ENCODE results near the gene ADSS2.
"Not testable (repeated sequence)": the region's sequence is repeated elsewhere in the genome, so short reads cannot be mapped to it uniquely, and the experiment has no call there.

ADSS2 gene

DNA sequence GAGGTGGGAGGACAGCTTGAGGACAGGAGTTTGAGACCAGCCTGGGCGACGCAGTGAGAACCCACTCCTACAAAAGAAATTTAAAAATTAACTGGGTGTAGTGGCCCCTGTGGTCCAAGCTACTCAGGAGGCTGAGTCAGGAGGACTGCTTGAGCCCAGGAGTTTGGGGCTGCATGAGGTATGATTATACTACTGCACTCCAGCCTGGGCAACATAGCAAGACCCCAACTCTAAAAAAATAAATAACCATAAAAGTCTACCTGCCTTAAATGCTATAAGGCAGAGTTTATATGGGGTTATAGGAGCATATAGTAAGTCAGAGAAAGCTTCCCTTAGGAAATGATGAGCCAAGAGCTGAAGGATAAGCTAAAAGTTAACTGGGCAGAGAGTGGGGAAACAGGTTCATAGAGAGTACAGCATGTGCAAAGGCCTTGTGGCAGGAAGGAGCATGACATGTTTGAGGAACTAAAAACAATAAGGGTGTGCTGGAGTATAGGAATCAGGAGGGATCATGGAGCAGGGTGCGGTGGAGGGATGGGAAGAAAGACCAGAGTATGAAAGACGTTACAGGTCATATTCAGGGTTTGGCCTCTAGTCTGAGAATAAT, 68.3 kb downstream of the ADSS2 start:
- H3K4me1 ChIP-seq (ENCODE audit: control insufficient read depth, insufficient read depth, low read length, poor library complexity, severe bottlenecking) = peaks cover 8% of the 10 kb centered on the region
- H3K27ac ChIP-seq (ENCODE audit: low read depth, low read length, severe bottlenecking) = no peak overlapping the region
- H3K9me3 ChIP-seq (ENCODE audit: control insufficient read depth, low read length) = no peaks in the 10 kb centered on the region
- no peak overlapping the region for H3K4me3 ChIP-seq (ENCODE audit: extremely low read depth, insufficient read depth, low read length, poor library complexity, severe bottlenecking)
- 91 to 100% methylated on average over 2 of the region's 4 CpGs for WGBS, 2 experiments (ENCODE audit: insufficient coverage in 2 of 2)
- no peaks in the 10 kb centered on the region for H3K36me3 ChIP-seq (ENCODE audit: control insufficient read depth, insufficient read depth, low read length)

DNA sequence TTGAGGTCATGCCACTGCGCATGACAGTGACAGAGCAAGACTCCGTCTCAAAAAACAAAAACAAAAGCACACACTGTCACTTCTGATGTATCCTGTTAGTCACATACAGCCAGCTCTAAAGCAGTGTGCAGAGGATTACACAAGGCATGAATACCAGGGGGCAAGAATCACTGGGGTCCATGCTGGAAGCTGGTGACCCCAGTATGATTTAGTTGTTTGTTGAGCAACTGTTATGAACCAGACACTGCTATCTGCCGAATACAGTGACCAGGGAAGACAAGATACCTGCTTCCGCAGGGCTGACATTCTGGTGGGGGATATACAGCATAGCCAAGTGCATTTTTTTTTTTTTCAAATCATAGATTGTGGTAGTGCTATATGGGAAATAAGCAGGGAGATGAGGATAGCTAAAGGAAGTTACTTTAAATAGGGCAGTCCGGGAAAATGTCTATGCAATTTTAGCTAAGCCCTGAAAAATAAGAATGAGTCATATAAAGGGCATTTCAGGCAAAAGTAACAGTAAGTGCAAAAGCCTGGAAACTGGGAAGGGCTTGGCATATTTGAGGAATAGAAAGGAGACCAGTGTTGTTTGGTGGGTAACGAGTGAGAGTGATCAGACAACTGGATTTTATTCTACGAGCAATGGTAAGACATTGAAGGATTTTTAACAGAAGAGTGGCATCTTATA, 69.7 kb downstream of the ADSS2 start:
- H3K9me3 ChIP-seq (ENCODE audit: control insufficient read depth, low read length) = no peaks in the 10 kb centered on the region
- no peaks in the 10 kb centered on the region for H3K36me3 ChIP-seq (ENCODE audit: control insufficient read depth, insufficient read depth, low read length)
- H3K4me1 ChIP-seq (ENCODE audit: control insufficient read depth, insufficient read depth, low read length, poor library complexity, severe bottlenecking) = peaks cover 8% of the 10 kb centered on the region
- peak overlapping the region; percentile 85 for H3K27ac ChIP-seq (ENCODE audit: low read depth, low read length, severe bottlenecking)
- H3K4me3 ChIP-seq (ENCODE audit: extremely low read depth, insufficient read depth, low read length, poor library complexity, severe bottlenecking) = no peak overlapping the region
- WGBS, 2 experiments (ENCODE audit: insufficient coverage in 2 of 2) = 91 to 94% methylated on average over 5 of the region's 7 CpGs

DNA sequence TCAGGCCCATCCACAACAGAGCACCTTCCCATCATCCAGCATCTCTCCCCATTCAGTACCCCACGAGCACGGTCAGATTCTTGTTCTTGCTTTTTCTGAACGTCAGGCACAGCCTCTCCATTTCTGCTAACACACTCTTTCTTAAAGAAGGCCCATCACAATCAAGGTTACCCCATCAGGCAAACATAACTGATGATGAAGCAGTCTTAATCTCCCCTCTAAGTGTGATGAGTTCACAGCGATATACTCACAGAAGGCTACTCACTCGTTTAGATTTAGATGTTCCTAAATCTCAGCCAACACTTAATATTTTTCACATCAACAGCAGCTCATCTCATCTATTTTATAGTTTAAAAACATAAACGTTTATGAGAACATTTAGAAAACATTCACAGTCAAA, 75.6 kb downstream of the ADSS2 start:
- no peaks in the 10 kb centered on the region for H3K9me3 ChIP-seq (ENCODE audit: control insufficient read depth, low read length)
- WGBS, 2 experiments (ENCODE audit: insufficient coverage in 2 of 2) = 86 to 92% methylated on average over 5 of the region's 6 CpGs
- no peak overlapping the region for H3K27ac ChIP-seq (ENCODE audit: low read depth, low read length, severe bottlenecking)
- no peaks in the 10 kb centered on the region for H3K4me1 ChIP-seq (ENCODE audit: control insufficient read depth, insufficient read depth, low read length, poor library complexity, severe bottlenecking)
- H3K36me3 ChIP-seq (ENCODE audit: control insufficient read depth, insufficient read depth, low read length) = no peaks in the 10 kb centered on the region
- H3K4me3 ChIP-seq (ENCODE audit: extremely low read depth, insufficient read depth, low read length, poor library complexity, severe bottlenecking) = no peak overlapping the region

DNA sequence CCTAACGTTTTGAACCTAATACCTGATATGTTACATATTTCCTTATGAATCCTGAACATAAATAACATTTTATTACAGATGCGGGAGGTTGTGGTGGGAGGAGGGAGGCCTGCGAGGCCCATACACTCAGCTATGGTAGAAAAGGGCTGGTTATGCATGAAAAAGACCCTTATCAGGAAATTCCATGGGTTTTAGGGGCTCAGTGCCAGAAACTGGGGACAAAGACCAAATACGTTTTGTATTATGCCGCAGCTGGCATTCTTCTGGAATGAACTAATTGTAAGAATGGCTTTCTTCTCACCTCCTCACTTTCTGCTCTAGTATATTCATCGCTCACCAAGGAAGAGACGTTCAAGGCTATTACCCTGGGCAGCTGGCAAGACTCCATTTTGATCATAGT, 76.7 kb downstream of the ADSS2 start:
- WGBS, 2 experiments (ENCODE audit: insufficient coverage in 2 of 2) = 93 to 98% methylated on average over 4 to 6 of the region's 7 CpGs

GRCh38 chr1:244374484-244374883, 77.2 kb downstream of the ADSS2 start:
- not testable (repeated sequence) for H3K36me3 ChIP-seq (ENCODE audit: control insufficient read depth, insufficient read depth, low read length); H3K4me3 ChIP-seq (ENCODE audit: extremely low read depth, insufficient read depth, low read length, poor library complexity, severe bottlenecking); H3K27ac ChIP-seq (ENCODE audit: low read depth, low read length, severe bottlenecking); H3K4me1 ChIP-seq (ENCODE audit: control insufficient read depth, insufficient read depth, low read length, poor library complexity, severe bottlenecking); H3K9me3 ChIP-seq (ENCODE audit: control insufficient read depth, low read length)
- WGBS, 2 experiments (ENCODE audit: insufficient coverage in 2 of 2) = 72 to 80% methylated on average over 2 of the region's 6 CpGs

More for the DNA sequence above, 76.7 kb downstream of the ADSS2 start:
- H3K27ac ChIP-seq (ENCODE audit: low read depth, low read length, severe bottlenecking) = no peak overlapping the region
- no peak overlapping the region for H3K4me3 ChIP-seq (ENCODE audit: extremely low read depth, insufficient read depth, low read length, poor library complexity, severe bottlenecking)
- H3K9me3 ChIP-seq (ENCODE audit: control insufficient read depth, low read length) = no peaks in the 10 kb centered on the region
- no peaks in the 10 kb centered on the region for H3K36me3 ChIP-seq (ENCODE audit: control insufficient read depth, insufficient read depth, low read length)
- H3K4me1 ChIP-seq (ENCODE audit: control insufficient read depth, insufficient read depth, low read length, poor library complexity, severe bottlenecking) = no peaks in the 10 kb centered on the region

GRCh38 chr1:244371242-244372141, 80.2 kb downstream of the ADSS2 start:
- Histone ChIP-seq H3K27ac (ENCODE audit: low read depth, low read length, severe bottlenecking) (no peak overlapping the region), H3K4me3 (ENCODE audit: extremely low read depth, insufficient read depth, low read length, poor library complexity, severe bottlenecking) (no peak overlapping the region), H3K9me3 (ENCODE audit: control insufficient read depth, low read length) (no peaks in the 10 kb centered on the region), H3K36me3 (ENCODE audit: control insufficient read depth, insufficient read depth, low read length) (no peaks in the 10 kb centered on the region), H3K4me1 (ENCODE audit: control insufficient read depth, insufficient read depth, low read length, poor library complexity, severe bottlenecking) (peaks cover 3% of the 10 kb centered on the region)
- WGBS, 2 experiments (ENCODE audit: insufficient coverage in 2 of 2) = 85 to 93% methylated on average over 7 to 10 of the region's 11 CpGs

- Histone ChIP-seq H3K36me3 (ENCODE audit: control insufficient read depth, insufficient read depth, low read length) (no peaks in the 10 kb centered on the region), H3K9me3 (ENCODE audit: control insufficient read depth, low read length) (peaks cover under 1% of the 10 kb centered on the region), H3K4me1 (ENCODE audit: control insufficient read depth, insufficient read depth, low read length, poor library complexity, severe bottlenecking) (peaks cover 3% of the 10 kb centered on the region), H3K4me3 (ENCODE audit: extremely low read depth, insufficient read depth, low read length, poor library complexity, severe bottlenecking) (no peak overlapping the region), H3K27ac (ENCODE audit: low read depth, low read length, severe bottlenecking) (no peak overlapping the region)
- 81 to 93% methylated on average over 5 to 7 of the region's 8 CpGs for WGBS, 2 experiments (ENCODE audit: insufficient coverage in 2 of 2)
These were observed 81.6 kb downstream of the ADSS2 start for GRCh38 chr1:244370060-244370637.

DNA sequence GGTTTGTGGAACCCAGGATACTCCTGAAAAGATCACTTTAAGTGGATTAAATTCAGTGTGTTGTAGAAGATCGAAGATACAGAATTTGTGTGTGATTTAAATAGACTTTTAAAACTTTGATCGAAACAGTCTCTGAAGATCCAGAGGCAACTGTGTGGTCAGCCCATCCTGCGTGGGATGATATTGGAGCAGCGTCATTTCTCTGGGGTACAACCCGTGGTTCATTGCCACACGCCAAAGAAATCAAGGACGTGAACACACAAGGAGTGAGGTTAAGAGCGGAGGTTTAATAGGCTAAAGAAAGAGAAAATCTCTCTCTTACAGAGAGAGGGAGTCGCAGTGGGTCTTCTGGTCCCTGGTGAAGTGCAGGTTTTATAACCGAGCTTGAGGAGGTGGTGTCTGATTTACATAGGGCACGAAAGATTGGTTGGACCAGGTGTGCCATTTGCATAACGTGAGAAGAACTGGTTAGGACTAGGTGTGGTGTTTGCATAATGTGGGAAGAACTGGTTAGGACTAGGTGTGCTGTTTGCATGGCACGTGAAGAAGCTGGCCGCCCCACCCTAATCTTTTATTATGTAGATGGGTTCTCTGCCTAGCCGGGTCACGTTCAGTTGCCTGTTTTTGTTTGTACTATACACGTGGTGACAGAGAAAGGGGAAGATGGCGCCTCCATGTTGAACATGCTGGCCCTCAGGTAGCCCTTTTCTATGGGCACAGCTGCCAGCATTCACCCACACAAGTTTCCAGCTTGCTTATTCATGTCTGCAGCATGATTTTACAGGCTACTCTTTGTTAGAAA, 82.3 kb downstream of the ADSS2 start:
- Histone ChIP-seq H3K36me3 (ENCODE audit: control insufficient read depth, insufficient read depth, low read length) (no peaks in the 10 kb centered on the region), H3K27ac (ENCODE audit: low read depth, low read length, severe bottlenecking) (no peak overlapping the region), H3K4me3 (ENCODE audit: extremely low read depth, insufficient read depth, low read length, poor library complexity, severe bottlenecking) (no peak overlapping the region)

DNA sequence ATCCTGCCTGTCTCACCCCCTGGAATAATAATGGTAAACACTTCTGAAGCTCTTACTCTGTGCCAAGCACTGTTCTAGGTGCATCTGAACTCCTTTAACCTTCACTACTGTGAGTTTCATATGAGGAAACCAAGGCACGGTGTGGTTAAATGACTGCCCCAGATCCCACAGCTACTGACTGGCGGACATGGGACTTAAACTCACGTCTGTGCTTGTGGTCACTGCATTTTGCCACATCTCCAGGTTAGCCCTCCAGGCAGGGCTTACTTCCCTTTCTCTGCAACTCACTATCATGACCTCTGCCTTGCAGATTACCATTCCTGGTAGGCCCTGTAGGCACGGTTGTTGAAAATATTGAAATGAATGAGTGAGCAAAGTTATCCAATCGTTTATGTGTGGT, 83.4 kb downstream of the ADSS2 start:
- 93 to 96% methylated on average over 3 to 4 of the region's 5 CpGs for WGBS, 2 experiments (ENCODE audit: insufficient coverage in 2 of 2)
- no peak overlapping the region for H3K4me3 ChIP-seq (ENCODE audit: extremely low read depth, insufficient read depth, low read length, poor library complexity, severe bottlenecking)
- H3K9me3 ChIP-seq (ENCODE audit: control insufficient read depth, low read length) = peaks cover 7% of the 10 kb centered on the region
- H3K36me3 ChIP-seq (ENCODE audit: control insufficient read depth, insufficient read depth, low read length) = no peaks in the 10 kb centered on the region
- H3K27ac ChIP-seq (ENCODE audit: low read depth, low read length, severe bottlenecking) = no peak overlapping the region
- peaks cover 7% of the 10 kb centered on the region for H3K4me1 ChIP-seq (ENCODE audit: control insufficient read depth, insufficient read depth, low read length, poor library complexity, severe bottlenecking)

More for the DNA sequence above, 82.3 kb downstream of the ADSS2 start:
- WGBS, 2 experiments (ENCODE audit: insufficient coverage in 2 of 2) = 82 to 86% methylated on average over 13 to 17 of the region's 18 CpGs
- peaks cover 3% of the 10 kb centered on the region for H3K4me1 ChIP-seq (ENCODE audit: control insufficient read depth, insufficient read depth, low read length, poor library complexity, severe bottlenecking)
- peaks cover 6% of the 10 kb centered on the region for H3K9me3 ChIP-seq (ENCODE audit: control insufficient read depth, low read length)
